NCI-H2227 treated with DMSO at 0.1 percent for 48 hours (cell line): ENCODE results near the gene TBC1D30.
A peak's percentile ranks its signal among the peaks of the same experiment; 100 is the strongest.

Experiments used
- DNase-seq: peaks from one replicate; lab custom pipeline; 2025; lab: John Stamatoyannopoulos, UW

TBC1D30 gene

GRCh38 chr12:64858882-64859605, 34.6 kb downstream of the TBC1D30 start:
- DNase-seq: no peak

- no peak for DNase-seq
These were observed 36.1 kb downstream of the TBC1D30 start for GRCh38 chr12:64860446-64860998.

- no peak for DNase-seq
These were observed 39.9 kb downstream of the TBC1D30 start for GRCh38 chr12:64864319-64864718.

- DNase-seq: no peak
These were observed 50.7 kb downstream of the TBC1D30 start for GRCh38 chr12:64875186-64875585.

GRCh38 chr12:64876388-64877071, 52.1 kb downstream of the TBC1D30 start:
- no peak for DNase-seq

- DNase-seq: no peak
These were observed 53.0 kb downstream of the TBC1D30 start for GRCh38 chr12:64877363-64878004.

GRCh38 chr12:64882687-64883086, 58.2 kb downstream of the TBC1D30 start:
- DNase-seq: no peak

GRCh38 chr12:64883264-64884163, 59.1 kb downstream of the TBC1D30 start:
- DNase-seq: peak; percentile 32

GRCh38 chr12:64884164-64884542, 59.7 kb downstream of the TBC1D30 start:
- no peak for DNase-seq

GRCh38 chr12:64884728-64885127, 60.3 kb downstream of the TBC1D30 start:
- DNase-seq: no peak

GRCh38 chr12:64889434-64890216, 65.2 kb downstream of the TBC1D30 start:
- no peak for DNase-seq

- peak; percentile 78 for DNase-seq
These were observed 66.5 kb downstream of the TBC1D30 start for GRCh38 chr12:64890873-64891468.

GRCh38 chr12:64891629-64892028, 67.2 kb downstream of the TBC1D30 start:
- no peak for DNase-seq

- DNase-seq: no peak
These were observed 68.1 kb downstream of the TBC1D30 start for GRCh38 chr12:64892561-64892960.

GRCh38 chr12:64893961-64894360, 69.5 kb downstream of the TBC1D30 start:
- no peak for DNase-seq

GRCh38 chr12:64894827-64895475, 70.5 kb downstream of the TBC1D30 start:
- DNase-seq: no peak

- no peak for DNase-seq
These were observed 71.1 kb downstream of the TBC1D30 start for GRCh38 chr12:64895526-64895925.

GRCh38 chr12:64900540-64900939, 76.1 kb downstream of the TBC1D30 start:
- DNase-seq: no peak

GRCh38 chr12:64903479-64904152, 79.2 kb downstream of the TBC1D30 start:
- DNase-seq: no peak
